HepG2 (cell line): ENCODE results near the gene FTL. TPM values are rescaled to one million over a fixed set of nuclear protein-coding genes. Genes with fewer than 3 reads are reported as not detected.
A peak's percentile ranks its signal among the peaks of the same experiment; 100 is the strongest.

Experiments
- CHCHD3 ChIP-seq: sonication (generic); formaldehyde crosslinking; IDR thresholded peaks from 2 replicates; pipeline ENCODE4 v1.8.0; 2022; ENCODE audit warnings: mild to moderate bottlenecking, missing genetic modification reagents, moderate library complexity
- E2F1 ChIP-seq: sonication (generic); formaldehyde crosslinking; IDR thresholded peaks from 2 replicates; pipeline ENCODE4 v1.5.0; 2020; ENCODE audit warnings: missing genetic modification reagents
- FLYWCH1 ChIP-seq: sonication (generic); formaldehyde crosslinking; IDR thresholded peaks from 2 replicates; pipeline ENCODE4 v1.8.1; 2023; ENCODE audit warnings: mild to moderate bottlenecking, missing genetic modification reagents
- FOXK1 ChIP-seq: sonication (generic); formaldehyde crosslinking; IDR thresholded peaks from 2 replicates; pipeline ENCODE4 v1.4.0; 2020; ENCODE audit warnings: low read depth, missing genetic modification reagents, borderline replicate concordance
- FOXK2 ChIP-seq: fragments of 450-650 bp; IDR thresholded peaks from 2 replicates; pipeline ENCODE4 v1.6.1; 2016
- FOXO4 ChIP-seq: sonication (generic); formaldehyde crosslinking; conservative IDR thresholded peaks from 2 replicates; pipeline ENCODE4 v1.8.1; 2023; ENCODE audit warnings: missing genetic modification reagents
- GTF2F1 ChIP-seq: fragments of 150-350 bp; IDR thresholded peaks from 2 replicates; pipeline ENCODE4 v1.6.1; 2014; ENCODE audit warnings: low read length
- HDAC1 ChIP-seq: sonication (generic); formaldehyde crosslinking; IDR thresholded peaks from 2 replicates; pipeline ENCODE4 v1.5.1; 2020; ENCODE audit warnings: mild to moderate bottlenecking, missing genetic modification reagents
- HNF1A ChIP-seq, 2 experiments: sonication (generic) in 1 of 2; formaldehyde crosslinking in 1 of 2; IDR thresholded peaks; 2 replicates each; pipeline versions ENCODE4 v1.4.0 to v1.6.1; 2016 to 2020; ENCODE audit warnings: borderline replicate concordance in 1 of 2, low read depth in 1 of 2, mild to moderate bottlenecking in 1 of 2, missing genetic modification reagents in 1 of 2
- MBD4 ChIP-seq: IDR thresholded peaks from 2 replicates; pipeline ENCODE4 v1.6.1; 2012; ENCODE audit warnings: low read length, inconsistent platforms, borderline replicate concordance
- POGK ChIP-seq: sonication (generic); formaldehyde crosslinking; conservative IDR thresholded peaks from 2 replicates; pipeline ENCODE4 v1.8.0; 2022; ENCODE audit warnings: mild to moderate bottlenecking, moderate library complexity, missing genetic modification reagents
- POLR2G ChIP-seq: fragments of 200-400 bp; formaldehyde crosslinking; IDR thresholded peaks from 2 replicates; pipeline ENCODE4 v1.6.1; 2018; ENCODE audit warnings: mild to moderate bottlenecking, low read depth, low read length, moderate library complexity
- TOPORS ChIP-seq: sonication (generic); formaldehyde crosslinking; IDR thresholded peaks from 2 replicates; pipeline ENCODE4 v1.8.0; 2023; ENCODE audit warnings: mild to moderate bottlenecking, missing genetic modification reagents
- ZNF20 ChIP-seq: sonication (generic); formaldehyde crosslinking; IDR thresholded peaks from 2 replicates; pipeline ENCODE4 v1.4.0; 2020; ENCODE audit warnings: mild to moderate bottlenecking, moderate library complexity, missing genetic modification reagents
- ZNF235 ChIP-seq: sonication (generic); formaldehyde crosslinking; IDR thresholded peaks from 2 replicates; pipeline ENCODE4 v1.8.1; 2023; ENCODE audit warnings: mild to moderate bottlenecking, missing genetic modification reagents, borderline replicate concordance
- ZNF557 ChIP-seq: sonication (generic); formaldehyde crosslinking; IDR thresholded peaks from 2 replicates; pipeline ENCODE4 v1.4.0; 2020; ENCODE audit warnings: missing genetic modification reagents
- ZNF570 ChIP-seq: sonication (generic); formaldehyde crosslinking; IDR thresholded peaks from 2 replicates; pipeline ENCODE4 v1.4.0; 2020; ENCODE audit warnings: mild to moderate bottlenecking, missing genetic modification reagents, borderline replicate concordance
- ZSCAN20 ChIP-seq: sonication (generic); formaldehyde crosslinking; IDR thresholded peaks from 2 replicates; pipeline ENCODE4 v1.4.0; 2020; ENCODE audit warnings: missing genetic modification reagents, mild to moderate bottlenecking, borderline replicate concordance
- ZSCAN21 ChIP-seq: sonication (generic); formaldehyde crosslinking; IDR thresholded peaks from 2 replicates; pipeline ENCODE4 v1.8.0; 2022; ENCODE audit warnings: mild to moderate bottlenecking, missing genetic modification reagents, moderate library complexity, borderline replicate concordance
- ZSCAN9 ChIP-seq: IDR thresholded peaks from 2 replicates; pipeline ENCODE4 v1.6.1; 2016; ENCODE audit warnings: borderline replicate concordance
- polyA plus RNA-seq, 8 experiments: library from polyadenylated mRNA; depleted of rRNA in 3 of 8; stranded (reverse) in 7 of 8; unstranded in 1 of 8; fragments of >200 nt; fragmentation: Illumina TruSeq in 4 of 8; extraction: Trizol in 4 of 8; gene quantifications; 2 replicates each; pipeline versions ENCODE4 v1.2.1 to v1.2.3, GENCODE V29; 2011 to 2016; ENCODE audit warnings: low read depth in 4 of 8, missing spikeins in 1 of 8, mixed read lengths in 1 of 8; ENCODE audit not compliant: insufficient read depth in 1 of 8
- total RNA-seq, 5 experiments: library from RNA; depleted of rRNA; stranded (reverse); fragments of >200 nt; fragmentation: Illumina TruSeq; extraction: Trizol; gene quantifications; 2 replicates each; pipeline ENCODE4 v1.2.3, GENCODE V29; 2016; ENCODE audit warnings: low read depth in 1 of 5

FTL gene
- total and polyA plus RNA-seq, 2 of the 13 experiments (the other 11 are each of a cell fraction or from before 2014, with no cell fraction given), result 2,721 to 8,800 TPM

GRCh38 chr19:48954595-48955307 lies 10.4 kb upstream of the FTL start, which contains the start of gene BAX (continued):
- TF ChIP-seq HNF1A (IDR thresholded peaks at IDR 0.05; ENCODE audit: low read depth) (no peak; the same call in 1 of the 2 replicates), HNF1A (CRISPR knock-in tag; IDR thresholded peaks at IDR 0.05; ENCODE audit: borderline replicate concordance) (peak; percentile 70), CHCHD3 (peak; percentile 26; the same call in 1 of the 2 replicates), ZNF235 (CRISPR knock-in tag) (peak; percentile 54; the same call in 1 of the 2 replicates), ZNF570 (CRISPR knock-in tag) (no peak), ZNF20 (0 out of 2 replicates have a peak, but pooled peaks have one; percentile 41), GTF2F1 (peak; percentile 97), TOPORS (no peak), ZNF557 (0 out of 2 replicates have a peak, but pooled peaks have one; percentile 16), E2F1 (CRISPR knock-in tag) (peak; percentile 31; the same call in 1 of the 2 replicates), FOXK2 (no peak), ZSCAN21 (CRISPR knock-in tag) (peak; percentile 77; the same call in 1 of the 2 replicates), POLR2G (peak; percentile 75), FOXK1 (CRISPR knock-in tag) (peak; percentile 78; the same call in 1 of the 2 replicates), HDAC1 (peak; percentile 65; the same call in 1 of the 2 replicates), MBD4 (no peak), FOXO4 (CRISPR knock-in tag) (no peak), ZSCAN9 (CRISPR knock-in tag) (no peak), POGK (peak; percentile 78; the same call in 1 of the 2 replicates), FLYWCH1 (peak; percentile 53; the same call in 1 of the 2 replicates), ZSCAN20 (peak; percentile 43; the same call in 1 of the 2 replicates)
